GM21825 (cell line): Measurements from ENCODE around the gene KLHL41.
"Not testable (repeated sequence)": the region's sequence is repeated elsewhere in the genome, so short reads cannot be mapped to it uniquely, and the experiment has no call there.

Experiments used
- ATAC-seq: cut with Tn5 transposase; IDR thresholded peaks from one replicate; pipeline ENCODE4 v1.9.1; 2021; ENCODE audit warnings: mild to moderate bottlenecking, moderate library complexity; ENCODE audit not compliant: unreplicated experiment

The KLHL41 gene

DNA sequence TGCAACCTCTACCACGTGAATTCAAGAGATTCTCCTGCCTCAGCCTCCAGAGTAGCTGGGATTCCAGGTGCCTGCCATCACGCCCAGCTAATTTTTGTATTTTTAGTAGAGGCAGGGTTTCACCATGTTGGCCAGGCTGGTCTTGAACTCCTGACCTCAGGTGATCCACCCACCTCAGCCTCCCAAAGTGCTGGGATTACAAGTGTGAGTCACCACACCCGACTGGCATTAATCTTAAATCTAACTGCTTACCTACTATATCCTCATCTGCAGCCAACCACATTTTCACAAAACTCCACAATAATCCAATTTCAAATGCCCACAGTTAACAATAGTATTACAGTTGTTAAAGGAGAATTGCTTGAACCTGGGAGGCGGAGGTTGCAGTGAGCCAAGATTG lies 61.2 kb downstream of the KLHL41 start:
- ATAC-seq, result not testable (repeated sequence)

DNA sequence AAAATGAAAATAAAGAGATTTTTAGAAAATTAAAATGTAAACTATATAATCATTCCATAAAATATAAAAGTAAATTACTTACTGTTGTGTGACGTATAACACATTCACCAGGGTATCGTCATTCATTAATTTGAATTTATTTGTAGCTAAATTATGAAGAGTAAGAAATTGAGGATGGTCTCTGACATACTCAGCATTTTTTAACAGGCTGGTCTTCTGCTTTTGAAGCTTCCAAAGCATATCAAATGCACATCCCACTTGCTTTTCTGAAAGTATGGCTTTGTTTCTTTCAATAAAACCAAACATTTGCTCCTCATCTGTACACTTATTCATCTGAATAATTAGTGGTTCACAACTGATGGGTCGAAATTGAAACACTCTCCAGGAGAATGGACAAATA lies 62.1 kb downstream of the KLHL41 start:
- no peak for ATAC-seq

DNA sequence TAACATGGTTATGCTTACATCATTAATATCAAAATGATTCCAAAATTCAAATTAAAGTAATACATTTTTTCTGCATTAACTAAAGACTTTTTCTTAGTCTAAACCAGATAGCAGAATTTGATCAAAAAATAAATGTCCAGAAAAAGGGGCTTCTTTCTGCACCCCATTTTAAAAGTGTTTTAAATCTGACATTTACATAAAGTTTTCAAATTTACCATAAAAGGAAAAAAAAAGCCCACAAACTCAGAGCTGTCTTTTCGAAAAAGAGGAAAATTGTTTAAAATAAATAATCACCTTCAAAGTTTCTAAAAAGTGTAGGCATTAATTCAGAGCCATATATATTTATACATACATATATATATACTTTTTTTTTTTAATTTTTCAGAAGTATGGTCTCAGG lies 62.7 kb downstream of the KLHL41 start:
- ATAC-seq, result no peak

DNA sequence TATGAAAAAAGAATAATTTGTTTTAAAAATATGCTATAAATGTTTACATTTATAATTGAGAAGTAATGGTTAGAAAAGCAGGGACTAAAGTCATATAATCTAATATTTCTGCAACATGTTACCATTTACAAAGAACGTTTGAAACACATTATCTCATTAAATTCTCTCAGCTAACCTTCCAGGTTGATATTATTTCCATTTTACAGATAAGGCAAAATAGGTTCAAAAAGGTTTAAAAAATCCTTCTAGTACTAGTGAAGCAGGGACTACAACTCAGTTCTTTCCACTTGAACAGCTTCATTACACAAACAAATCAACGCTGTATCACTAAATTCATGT lies 63.3 kb downstream of the KLHL41 start:
- ATAC-seq, result no peak

DNA sequence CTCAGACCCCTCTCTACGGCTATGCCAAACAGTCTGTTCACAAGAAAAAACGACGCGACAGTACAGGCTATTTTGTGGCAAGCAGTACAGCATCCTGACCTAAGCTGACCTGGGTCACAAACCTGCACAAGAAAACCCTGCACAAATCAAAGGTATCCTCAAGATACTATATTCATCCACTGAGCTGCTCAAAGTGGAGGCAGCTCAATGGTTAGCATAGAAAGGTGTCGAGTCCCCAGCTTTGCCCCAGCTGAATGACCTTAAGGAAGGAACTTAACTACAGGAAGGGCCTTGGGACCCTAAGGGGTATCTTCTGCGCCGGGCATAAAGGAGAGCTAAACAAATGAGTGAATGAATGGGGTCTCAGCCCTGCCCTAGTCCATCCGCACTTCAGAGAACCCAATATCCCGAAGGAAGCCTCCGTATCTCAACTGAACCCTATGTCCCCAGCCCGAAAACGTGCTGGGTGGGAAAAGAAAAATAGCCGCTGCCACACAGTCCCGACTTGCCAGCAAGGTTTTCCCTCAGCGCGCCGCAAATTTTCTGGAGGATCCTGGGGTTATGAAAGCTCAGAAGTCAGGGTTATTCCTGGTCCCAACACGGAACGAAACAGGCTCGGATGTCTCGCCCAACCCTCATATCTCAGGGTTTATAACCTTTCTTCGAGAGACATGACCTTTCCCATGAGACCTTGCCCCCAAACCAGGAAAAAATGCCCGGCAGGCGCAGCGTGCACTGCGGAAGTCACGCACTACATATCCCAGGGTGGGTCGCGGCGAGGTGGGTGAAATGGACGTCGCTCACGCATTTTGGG lies 63.9 kb downstream of the KLHL41 start, which contains the start of gene FASTKD1:
FASTKD1 (minus strand) TSS at position 706 of the 814 bp plus-strand sequence. CDS start 1,836 bp downstream, outside the sequence.
- peak; percentile 98 for ATAC-seq

DNA sequence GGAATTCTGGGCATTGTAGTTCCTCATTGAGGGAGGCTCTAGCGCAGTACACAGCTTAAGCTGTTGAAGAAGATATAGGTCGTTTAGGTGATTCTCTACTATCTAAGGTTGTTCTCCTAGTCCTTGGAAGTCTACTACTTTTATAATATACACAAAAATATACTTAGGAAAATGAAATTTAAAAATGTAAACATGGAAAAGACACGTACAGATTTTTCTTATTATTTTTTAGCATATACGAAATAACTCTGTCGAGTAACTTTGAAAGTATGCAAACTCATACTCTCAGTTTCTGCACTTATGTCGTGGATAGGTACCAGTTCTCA lies 64.4 kb downstream of the KLHL41 start:
- no peak for ATAC-seq

DNA sequence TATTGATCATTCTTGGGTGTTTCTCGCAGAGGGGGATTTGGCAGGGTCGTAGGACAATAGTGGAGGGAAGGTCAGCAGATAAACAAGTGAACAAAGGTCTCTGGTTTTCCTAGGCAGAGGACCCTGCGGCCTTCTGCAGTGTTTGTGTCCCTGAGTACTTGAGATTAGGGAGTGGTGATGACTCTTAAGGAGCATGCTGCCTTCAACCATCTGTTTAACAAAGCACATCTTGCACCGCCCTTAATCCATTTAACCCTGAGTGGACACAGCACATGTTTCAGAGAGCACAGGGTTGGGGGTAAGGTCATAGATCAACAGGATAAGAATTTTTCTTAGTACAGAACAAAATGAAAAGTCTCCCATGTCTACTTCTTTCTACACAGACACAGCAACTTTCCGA lies 65.0 kb downstream of the KLHL41 start:
- not testable (repeated sequence) for ATAC-seq

DNA sequence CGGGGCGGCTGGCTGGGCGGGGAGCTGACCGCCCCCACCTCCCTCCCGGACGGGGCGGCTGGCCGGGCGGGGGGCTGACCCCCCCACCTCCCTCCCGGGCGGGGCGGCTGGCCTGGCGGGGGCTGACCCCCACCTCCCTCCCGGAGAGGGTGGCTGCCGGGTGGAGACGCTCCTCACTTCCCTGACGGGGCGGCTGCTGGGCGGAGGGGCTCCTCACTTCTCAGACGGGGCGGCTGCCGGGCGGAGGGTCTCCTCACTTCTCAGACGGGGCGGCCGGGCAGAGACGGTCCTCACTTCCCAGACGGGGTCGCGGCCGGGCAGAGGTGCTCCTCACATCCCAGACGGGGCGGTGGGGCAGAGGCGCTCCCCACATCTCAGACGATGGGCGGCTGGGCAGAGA lies 65.8 kb downstream of the KLHL41 start:
- ATAC-seq, result not testable (repeated sequence)
